Colon (tissue), 2 donors: ENCODE data around the gene TMEM208.

Experiments
- FAIRE-seq: peaks from 2 replicates; lab custom pipeline; 2012; peaks lifted over from hg19 to GRCh38; lab: Jason Lieb, UNC
- donor health status: control.
- donor health status: control.

The TMEM208 gene

DNA sequence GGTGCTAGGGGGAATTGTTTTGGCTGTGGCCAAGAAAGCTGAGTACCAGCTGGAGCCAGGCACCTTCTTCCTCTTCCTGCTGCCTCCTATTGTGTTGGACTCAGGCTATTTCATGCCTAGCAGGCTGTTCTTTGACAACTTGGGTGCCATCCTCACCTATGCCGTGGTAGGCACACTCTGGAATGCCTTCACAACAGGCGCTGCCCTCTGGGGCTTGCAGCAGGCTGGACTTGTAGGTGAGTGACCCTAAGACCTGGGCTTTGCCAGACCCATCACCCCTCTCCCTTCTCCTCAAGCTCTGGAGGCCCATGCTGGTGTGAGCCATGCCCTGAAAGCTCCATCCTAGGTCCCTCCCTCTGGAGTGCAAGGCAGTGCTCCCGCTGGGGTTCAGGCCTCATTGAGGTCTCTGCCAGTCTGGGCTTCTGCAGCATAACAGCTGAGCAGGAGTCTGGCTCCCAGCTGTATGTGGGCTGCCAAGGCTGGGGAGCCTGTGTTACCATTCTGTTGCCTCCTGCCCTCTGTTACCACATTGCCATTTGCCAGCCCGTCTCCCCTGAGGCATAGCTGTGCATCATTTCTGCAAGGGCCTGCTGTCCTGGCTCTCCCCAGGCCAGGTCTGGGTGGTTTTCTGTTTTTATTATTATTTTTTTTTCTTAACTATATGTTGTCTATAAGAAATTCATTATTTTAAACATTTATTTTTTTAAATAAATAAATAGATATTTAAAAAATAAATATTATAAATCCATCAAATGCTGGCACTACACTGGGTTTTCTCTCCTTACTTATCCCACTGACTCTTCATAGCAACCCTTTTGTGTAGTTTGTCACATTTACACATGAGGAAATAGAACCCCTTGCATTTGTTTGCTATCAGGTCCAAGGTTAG lies 25.9 kb downstream of the TMEM208 start:
- FAIRE-seq, result no peak

DNA sequence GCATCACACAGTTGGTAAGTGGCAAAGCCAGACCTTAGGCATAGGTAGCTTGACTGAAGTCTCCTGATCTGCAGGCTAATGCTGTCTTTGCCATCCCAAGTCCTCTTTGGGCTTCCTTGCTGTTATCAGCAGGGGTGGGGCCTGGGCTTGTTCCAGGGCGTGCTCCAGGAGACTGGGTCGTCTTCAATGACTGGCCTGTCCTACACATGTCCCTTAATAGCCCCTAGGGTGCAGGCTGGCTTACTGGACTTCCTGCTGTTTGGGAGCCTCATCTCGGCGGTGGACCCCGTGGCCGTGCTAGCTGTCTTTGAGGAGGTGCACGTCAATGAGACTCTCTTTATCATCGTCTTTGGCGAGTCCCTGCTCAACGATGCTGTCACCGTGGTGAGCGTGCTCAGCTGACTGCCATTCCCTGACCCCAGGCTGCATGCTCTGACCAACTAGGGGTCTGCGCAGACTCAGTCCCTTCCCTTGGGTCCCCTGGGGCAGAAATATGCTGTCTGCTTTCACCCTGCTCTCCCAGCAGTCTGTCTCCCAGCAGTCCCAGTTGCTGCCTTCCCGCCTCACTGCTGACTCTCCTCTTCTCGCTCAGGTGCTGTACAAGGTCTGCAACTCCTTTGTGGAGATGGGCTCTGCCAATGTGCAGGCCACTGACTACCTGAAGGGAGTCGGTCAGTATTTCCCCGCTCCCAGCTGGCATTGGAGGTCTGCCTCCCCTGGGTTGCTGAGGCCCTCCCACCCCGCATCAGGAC lies 28.0 kb downstream of the TMEM208 start:
- FAIRE-seq, result no peak

DNA sequence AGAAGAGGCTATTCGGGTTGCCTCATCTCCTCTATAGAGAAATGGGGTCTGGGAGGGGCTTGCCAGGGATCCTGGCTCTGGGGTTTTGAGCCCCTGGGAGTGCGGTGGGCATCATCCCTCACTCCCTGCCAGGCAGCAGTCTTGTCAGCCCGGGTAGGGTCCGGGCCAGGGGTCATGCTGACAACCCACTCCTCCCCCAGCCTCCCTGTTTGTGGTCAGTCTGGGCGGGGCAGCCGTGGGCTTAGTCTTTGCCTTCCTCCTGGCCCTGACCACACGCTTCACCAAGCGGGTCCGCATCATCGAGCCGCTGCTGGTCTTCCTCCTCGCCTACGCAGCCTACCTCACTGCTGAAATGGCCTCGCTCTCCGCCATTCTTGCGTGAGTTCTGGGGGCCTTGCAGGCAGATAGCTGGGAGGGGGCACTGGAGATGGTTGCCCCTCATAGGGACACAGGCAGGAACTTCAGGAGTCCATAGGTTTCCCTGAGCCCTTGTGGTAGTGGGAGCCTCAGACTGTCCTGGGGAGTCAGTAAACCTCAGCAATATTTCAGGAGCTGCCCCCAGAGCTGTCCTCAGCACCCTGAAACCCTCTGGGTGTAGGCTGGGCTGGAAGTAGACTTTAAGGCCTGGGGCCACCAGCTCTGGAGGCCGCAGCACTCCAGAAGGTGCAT lies 28.8 kb downstream of the TMEM208 start:
- no peak for FAIRE-seq

DNA sequence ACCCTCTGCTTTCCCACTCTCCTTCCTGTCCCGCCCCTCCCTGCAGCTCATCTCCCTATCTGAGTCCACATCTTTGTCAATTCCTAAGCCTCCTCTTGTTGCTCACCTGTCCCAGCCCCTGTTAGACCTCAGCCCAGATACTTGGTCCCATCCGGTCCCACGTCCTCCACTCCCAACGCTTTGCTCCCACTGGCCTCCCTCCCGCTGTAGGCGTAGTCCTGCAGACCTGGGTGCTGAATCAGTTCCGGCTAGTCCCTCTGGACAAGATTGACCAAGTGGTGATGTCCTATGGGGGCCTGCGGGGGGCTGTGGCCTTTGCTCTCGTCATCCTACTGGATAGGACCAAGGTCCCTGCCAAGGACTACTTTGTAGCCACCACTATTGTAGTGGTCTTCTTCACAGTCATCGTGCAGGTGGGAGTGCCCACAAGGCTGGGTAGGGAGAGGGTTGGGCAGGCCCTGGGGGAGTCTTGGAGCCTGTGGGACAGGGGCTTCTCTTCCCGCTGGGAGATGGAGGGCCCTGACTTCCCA lies 29.8 kb downstream of the TMEM208 start:
- no peak for FAIRE-seq

DNA sequence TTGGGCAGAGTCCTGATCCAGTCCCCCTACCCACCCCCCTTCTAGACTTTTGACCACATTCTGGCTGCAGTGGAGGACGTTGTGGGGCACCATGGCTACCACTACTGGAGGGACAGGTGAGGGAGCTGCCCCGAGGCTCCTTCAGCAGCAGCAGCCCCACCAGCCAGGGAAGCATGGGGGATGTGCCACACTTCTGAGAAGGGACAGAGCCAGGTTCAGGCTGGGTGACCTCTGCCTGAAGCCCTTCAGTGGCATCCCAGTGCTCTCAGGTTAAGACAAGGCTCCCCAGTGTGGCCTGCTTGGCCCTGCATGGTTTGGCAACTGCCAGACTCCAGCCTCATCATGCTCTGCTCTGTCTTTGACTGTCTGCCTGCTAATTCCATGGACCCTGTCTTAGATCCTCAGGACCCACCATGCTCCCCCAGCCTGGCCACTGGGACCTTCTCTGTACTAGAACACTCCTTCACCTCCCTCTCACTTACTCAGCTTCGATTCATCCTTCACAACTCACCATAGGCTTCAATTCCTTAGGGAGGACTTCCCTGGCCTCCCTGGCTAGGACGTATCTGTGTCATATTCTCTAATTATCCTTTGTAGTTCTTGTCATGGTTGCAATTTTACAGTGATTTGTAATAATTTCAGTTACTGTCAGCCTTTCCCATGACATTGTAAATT lies 30.7 kb downstream of the TMEM208 start:
- no peak for FAIRE-seq

DNA sequence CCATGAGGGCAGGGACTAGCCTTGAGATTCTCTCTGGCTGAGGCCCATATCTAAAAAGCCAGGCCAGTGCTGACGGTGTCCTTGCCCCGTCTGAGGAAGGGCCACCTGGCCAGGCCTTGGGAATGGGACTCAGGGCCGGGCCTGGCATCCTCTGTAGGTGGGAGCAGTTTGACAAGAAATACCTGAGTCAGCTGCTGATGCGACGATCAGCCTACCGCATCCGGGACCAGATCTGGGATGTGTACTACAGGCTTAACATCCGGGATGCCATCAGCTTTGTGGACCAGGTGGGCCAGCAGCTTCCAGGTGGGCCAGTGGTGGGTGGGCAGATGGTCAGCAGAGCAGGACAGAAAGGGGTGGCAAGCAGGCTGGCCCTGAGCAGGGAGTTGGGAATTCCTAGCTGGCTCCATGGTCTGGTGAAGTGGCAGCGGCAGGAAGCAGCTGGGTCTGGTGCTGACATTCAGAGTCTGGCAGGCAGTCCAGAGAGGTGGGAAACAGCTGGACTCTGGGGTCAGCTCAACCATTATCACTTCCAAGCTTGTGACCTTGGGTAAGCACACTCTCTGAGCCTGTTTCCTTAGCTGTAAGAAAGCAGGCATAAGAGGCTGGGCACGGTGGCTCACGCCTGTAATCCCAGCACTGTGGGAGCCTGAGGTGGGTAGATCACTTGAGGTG lies 31.4 kb downstream of the TMEM208 start:
- FAIRE-seq, result no peak

DNA sequence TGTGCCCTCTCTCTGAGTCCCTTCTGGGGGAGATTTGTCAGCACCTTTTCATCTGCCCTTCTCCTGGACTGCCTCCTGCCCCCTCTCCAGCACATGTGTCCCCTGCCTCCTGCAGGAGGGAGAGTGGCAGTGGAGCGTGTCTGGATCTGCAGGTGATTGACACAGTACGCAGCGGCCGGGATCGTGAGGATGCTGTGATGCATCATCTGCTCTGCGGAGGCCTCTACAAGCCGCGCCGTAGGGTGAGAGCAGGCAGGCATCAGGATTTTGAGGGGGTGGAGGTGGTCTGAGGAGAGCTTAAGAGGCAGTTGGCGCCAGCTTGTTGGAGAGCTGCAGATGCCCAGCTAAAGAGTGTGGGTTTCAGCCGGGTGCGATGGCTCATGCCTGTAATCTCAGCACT lies 32.8 kb downstream of the TMEM208 start:
- no peak for FAIRE-seq

DNA sequence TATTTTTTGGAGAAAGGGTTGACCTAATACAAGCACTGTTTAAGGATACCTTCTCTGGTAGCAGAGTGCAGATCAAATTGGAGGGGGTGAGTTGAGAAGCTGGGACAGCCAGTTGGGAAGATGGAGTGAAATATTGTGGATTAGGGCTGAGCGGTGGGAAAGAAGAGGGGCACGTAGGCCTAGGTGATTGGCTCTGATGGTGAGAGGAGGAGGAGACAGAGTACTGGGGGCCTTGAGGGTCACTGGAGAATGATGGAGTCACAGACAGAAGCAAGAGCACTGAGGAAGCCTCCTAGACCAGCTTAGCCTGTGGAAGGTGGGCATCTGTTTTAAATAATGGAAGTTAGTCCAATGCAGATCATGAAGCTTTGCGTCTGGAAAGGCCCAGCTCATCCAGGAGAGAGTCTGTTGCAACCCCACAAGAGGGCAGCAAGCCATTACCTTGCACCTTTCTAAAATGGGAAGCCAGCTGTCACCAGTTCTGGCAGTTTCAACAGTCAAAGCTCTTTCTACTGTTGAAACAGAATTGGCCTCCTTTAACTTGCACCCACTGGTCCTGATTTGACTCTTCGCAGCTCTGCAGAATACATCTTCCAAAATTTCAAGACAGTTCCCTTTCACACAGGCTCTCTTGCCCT lies 33.6 kb downstream of the TMEM208 start:
- no peak for FAIRE-seq

DNA sequence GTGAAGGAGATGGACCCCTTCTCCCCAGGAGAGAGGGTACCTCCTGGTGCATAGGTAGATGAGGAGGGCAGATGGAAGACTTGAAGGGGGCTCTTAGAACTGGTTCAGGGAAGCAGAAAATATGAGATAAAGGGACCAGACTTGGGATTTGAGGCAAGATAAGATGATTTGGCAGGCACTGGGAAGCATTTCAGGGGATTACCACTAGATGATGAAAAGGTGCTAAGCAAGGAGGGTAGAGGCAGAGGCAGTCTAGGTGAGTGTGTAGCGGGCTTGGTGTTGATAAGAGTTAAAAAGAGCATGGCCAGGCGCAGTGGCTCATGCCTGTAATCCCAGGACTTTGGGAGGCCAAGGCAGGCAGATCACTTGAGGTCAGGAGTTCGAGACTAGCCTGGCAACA lies 36.3 kb downstream of the TMEM208 start:
- FAIRE-seq, result no peak

DNA sequence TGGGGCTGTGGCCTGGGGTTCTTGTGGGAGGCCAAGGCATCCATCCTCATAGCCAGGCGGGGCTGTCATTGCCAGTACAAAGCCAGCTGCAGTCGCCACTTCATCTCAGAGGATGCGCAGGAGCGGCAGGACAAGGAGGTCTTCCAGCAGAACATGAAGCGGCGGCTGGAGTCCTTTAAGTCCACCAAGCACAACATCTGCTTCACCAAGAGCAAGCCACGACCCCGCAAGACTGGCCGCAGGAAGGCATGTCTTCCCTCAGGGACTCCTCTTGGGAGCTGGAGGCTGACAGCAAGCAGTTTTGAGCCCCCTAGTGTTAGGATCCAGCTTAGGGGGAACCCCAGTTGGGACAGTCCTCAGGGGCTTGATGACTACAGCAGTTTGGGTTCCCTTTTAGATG lies 37.3 kb downstream of the TMEM208 start:
- no peak for FAIRE-seq

DNA sequence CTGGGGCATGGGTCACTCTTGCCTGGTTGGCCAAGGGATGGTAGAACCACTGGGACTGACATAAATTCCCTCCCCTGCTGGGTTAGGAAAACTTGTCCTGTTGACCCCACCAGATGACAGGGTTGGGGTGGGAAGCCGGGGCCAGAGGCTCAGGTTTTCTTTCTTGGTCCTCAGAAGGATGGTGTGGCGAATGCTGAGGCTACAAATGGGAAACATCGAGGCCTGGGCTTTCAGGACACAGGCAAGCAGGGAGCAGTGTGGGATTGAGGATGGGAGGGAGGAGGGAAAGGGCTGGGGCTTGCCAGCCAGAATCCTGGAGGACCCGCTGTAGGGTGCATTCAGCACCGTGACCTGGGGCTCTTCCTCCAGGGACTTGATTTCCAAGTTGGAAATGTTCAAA lies 37.9 kb downstream of the TMEM208 start:
- FAIRE-seq, result no peak

DNA sequence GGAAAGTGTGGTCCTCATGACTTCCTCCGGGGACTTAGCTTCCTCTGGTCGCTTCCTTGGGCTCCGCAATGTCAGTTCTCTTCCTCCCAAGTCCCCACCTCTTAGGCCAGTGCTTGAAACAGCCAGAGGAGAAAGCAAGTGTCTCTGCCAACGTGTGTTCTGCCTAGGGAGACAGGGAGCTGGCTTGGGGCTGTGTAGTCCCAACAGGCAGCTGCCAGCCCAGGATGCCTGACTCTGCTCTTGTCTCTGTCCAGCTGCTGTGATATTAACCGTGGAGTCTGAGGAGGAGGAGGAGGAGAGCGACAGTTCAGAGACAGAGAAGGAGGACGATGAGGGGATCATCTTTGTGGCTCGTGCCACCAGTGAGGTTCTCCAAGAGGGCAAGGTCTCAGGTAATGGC lies 38.9 kb downstream of the TMEM208 start:
- FAIRE-seq, result no peak

DNA sequence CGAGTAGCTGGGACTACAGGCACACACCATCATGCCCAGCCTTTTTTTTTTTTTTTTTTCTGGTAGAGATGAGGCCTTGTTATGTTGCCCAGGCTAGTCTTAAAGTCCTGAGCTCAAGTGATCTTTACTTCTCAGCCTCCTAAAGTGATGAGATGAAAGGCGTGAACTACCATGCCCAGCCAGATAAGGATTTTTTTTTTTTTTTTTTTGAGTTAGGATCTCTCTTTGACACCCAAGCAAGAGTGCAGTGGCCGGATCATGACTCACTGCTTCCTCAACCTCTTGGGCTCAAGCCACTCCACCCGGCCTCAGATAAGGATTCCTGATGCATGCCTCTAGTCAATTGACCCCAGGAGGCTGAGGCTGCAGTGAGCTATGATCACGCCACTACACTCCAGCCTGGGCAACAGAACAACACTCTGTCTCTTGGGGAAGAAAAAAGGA lies 41.2 kb downstream of the TMEM208 start:
- no peak for FAIRE-seq

DNA sequence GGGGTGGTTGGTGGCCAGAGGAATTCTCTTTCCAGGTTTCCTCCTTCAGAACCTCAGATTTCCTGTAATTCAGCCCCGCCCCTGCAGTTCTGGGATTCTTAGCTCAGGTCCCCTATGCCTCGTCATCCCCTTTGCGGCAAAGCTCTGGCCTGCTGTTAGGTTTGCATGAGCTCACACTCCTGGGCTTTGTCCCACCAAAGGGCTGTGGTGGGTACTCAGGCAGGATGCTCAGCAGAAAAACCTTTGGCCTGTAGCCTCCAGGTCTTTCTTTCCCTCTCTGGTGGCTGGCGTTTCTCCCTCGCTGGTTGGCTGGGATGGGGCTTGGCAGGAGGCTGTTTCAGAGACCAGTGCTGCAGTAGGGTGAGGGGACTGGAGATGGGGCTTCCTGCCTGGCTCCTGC lies 42.8 kb downstream of the TMEM208 start:
- FAIRE-seq, result no peak

DNA sequence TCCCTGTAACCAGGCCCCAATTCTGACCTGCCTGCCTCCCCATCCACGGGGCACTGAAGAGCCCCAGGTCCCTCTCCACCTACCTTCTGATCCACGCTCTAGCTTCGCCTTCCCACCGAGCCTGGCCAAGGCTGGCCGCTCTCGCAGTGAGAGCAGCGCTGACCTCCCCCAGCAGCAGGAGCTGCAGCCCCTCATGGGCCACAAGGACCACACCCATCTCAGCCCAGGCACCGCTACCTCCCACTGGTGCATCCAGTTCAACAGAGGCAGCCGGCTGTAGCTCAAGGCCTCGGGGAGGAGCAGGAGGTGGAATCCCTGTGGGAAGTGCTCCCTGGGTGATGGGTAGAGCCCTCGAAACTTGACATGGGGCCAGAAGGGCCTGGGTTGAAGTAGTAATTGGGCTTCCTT lies 44.0 kb downstream of the TMEM208 start:
- FAIRE-seq, result no peak

DNA sequence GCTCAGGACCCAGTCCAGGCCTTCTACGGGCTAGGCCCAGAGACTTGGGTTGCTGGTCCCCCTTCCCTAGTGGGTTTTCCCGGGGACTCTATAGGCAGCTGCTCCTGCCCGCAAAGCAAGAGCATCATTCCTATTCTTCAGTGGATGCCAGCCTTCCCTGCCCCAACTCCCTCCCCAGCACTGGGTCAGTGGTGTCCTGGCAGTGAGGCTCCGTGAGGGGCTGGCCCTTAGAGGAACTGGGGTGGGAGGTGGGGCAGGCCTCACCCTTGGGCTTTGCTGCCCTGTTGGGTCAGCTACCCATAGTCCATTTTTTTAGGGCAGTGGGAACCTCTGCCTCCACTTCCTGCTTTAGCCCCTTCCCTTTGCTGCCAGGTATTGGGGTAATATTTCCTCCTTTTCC lies 44.5 kb downstream of the TMEM208 start:
- FAIRE-seq, result no peak

DNA sequence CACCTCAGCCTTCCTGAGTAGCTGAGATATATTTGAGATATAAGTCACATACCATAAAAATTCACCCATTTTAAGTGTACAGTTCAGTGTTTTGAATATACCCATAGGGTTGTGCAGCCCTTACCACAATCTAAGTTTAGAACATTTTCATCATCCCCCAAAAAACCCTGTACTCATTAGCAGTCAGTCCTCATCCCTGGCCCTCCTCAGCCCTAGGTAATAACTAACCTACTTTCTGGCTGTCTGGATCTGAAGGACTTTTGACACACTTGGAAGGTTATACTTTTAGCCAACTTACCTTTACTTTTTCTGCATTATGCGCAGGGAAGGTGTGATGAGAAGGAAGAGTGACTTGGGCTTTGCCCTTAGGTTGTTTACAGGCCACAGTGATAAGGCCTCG lies 48.4 kb downstream of the TMEM208 start:
- no peak for FAIRE-seq

DNA sequence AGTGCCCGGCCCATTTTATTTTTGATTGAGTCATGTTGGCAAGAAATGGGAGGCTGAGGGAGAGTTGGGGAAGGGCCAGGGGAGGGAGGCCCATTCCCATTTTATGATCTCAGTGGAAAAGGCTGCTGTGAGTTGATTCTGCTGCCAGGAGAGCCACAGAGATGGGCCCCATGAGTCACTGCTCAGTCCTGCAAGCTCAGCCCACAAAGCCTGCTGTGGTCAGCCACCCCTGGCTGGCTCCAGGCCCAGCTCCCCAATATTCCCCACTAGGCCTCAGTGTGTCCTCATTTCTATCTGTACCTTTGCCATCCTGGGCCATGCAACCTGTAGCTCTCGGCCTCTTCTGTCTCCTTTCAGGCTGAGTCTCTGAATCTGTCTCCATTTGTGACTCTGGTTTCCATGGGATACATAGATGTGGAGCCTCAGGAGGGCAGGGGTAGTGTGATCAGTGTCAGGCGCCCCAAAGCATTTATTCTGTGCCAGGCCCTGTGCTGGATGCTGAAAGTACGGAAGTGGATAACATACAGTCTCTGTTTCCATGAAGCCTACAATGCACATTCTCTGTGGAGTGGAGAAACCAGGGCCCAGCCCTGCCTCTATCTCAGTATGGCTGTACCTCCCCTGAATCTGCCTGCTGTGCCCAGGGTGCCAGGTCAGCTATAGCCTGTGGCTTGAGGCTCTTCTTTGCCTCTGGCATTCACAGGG lies 50.5 kb downstream of the TMEM208 start:
- no peak for FAIRE-seq

DNA sequence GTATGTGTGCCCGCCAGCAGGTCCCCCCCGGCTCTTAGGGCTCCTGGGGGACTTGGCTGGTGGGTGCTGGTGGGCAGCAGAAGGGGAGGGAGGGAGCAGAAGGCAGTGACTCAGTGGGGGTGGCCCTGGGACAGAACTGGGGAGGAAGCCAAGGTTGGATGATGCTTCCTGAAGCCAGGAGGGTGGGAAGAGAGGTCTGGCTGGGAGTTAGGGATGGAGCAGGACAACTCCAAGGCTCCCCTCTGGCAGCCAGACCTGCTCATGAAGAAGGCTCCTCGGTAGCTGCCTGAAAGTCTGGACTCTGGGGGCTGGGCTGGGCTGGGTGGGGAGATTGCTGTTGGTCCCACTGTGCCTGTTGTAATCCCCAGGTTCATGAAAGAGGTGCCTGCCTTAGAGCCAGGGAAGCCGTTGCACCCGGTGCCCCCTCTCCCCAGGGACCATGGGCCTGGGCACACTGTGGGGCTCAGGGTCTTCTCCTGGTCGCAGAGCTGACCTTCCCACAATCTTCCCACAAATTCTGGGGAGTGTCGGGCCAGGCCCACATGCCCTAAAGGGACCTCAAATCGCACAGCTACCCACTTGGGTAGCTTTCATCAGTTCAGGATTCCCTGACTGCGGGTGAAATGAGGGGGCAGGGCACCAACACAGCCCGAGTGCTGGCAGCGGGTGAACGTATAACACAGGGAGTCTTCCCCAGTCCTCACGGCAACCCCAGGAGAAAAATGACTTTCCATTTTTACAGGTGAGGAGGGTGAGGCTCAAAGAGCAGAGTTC lies 51.3 kb downstream of the TMEM208 start:
- no peak for FAIRE-seq
